D341Med (cell line): ENCODE results near the gene FEM1B.
A peak's percentile ranks its signal among the peaks of the same experiment; 100 is the strongest.

Experiments used
- DNase-seq: peaks from one replicate; pipeline ENCODE4 v3.0.0; 2012; ENCODE audit warnings: low spot score

FEM1B gene

GRCh38 chr15:68259883-68260282, 17.7 kb upstream of the FEM1B start:
- DNase-seq, result no peak

GRCh38 chr15:68261241-68261640, 16.3 kb upstream of the FEM1B start:
- no peak for DNase-seq

- no peak for DNase-seq
Observed at GRCh38 chr15:68261980-68262379, 15.6 kb upstream of the FEM1B start.

- DNase-seq, result no peak
Observed at GRCh38 chr15:68262514-68263356, 14.8 kb upstream of the FEM1B start.

GRCh38 chr15:68264282-68264681, 13.3 kb upstream of the FEM1B start:
- no peak for DNase-seq

- DNase-seq, result no peak
Observed at GRCh38 chr15:68265081-68265480, 12.5 kb upstream of the FEM1B start.

GRCh38 chr15:68265674-68266073, 11.9 kb upstream of the FEM1B start:
- no peak for DNase-seq

- DNase-seq, result no peak
Observed at GRCh38 chr15:68268405-68268804, 9.1 kb upstream of the FEM1B start.

GRCh38 chr15:68271854-68272471, 5.6 kb upstream of the FEM1B start:
- DNase-seq, result no peak

- no peak for DNase-seq
Observed at GRCh38 chr15:68272721-68273271, 4.7 kb upstream of the FEM1B start.

- DNase-seq, result no peak
Observed at GRCh38 chr15:68274201-68274848, 3.2 kb upstream of the FEM1B start.

GRCh38 chr15:68275165-68275746, 2.3 kb upstream of the FEM1B start:
- DNase-seq, result no peak

- no peak for DNase-seq
Observed at GRCh38 chr15:68276668-68277067, 877 bp upstream of the FEM1B start.

GRCh38 chr15:68277131-68277602, 378 bp upstream of the FEM1B start:
- peak; percentile 72 for DNase-seq

GRCh38 chr15:68278345-68278594, 725 bp downstream of the FEM1B start:
- no peak for DNase-seq

GRCh38 chr15:68278595-68279405, 1.3 kb downstream of the FEM1B start:
- peak; percentile 48 for DNase-seq

- DNase-seq, result no peak
Observed at GRCh38 chr15:68279779-68280753, 2.5 kb downstream of the FEM1B start.

GRCh38 chr15:68281008-68281407, 3.5 kb downstream of the FEM1B start:
- no peak for DNase-seq

GRCh38 chr15:68283401-68283800, 5.9 kb downstream of the FEM1B start:
- DNase-seq, result no peak

GRCh38 chr15:68284616-68285258, 7.2 kb downstream of the FEM1B start:
- no peak for DNase-seq
